GM12878 (cell line): ENCODE data around the gene CTNNBL1. TPM values are rescaled to one million over a fixed set of nuclear protein-coding genes. Genes with fewer than 3 reads are reported as not detected.

Experiments used
- ATAC-seq: fragments of 200-7000 bp; cut with Tn5 transposase; 3 replicates; pipeline ENCODE4 v1.9.1; 2020; ENCODE audit warnings: mild to moderate bottlenecking, moderate library complexity
- BruUV-seq: library from RNA; stranded (reverse); fragments of 400-500 nt; replicated peaks from 2 replicates; lab custom pipeline; 2021; lab: Mats Ljungman, UMichigan
- CTCF ChIA-PET: fragments of 300-600 bp; sonication (Branson Sonifier 250); formaldehyde crosslinking; extraction: SDS; loops from one replicate; lab custom pipeline; 2021; ENCODE audit warnings: inconsistent platforms; lab: Yijun Ruan, JAX
- POLR2A ChIA-PET: fragments of 350-600 bp; formaldehyde crosslinking; extraction: SDS; loops from one replicate; lab custom pipeline; 2021; ENCODE audit warnings: inconsistent platforms; lab: Charles Lee
- RAD21 ChIA-PET: fragments of 300-600 bp; sonication (Branson Sonifier 250); formaldehyde crosslinking; loops from one replicate; lab custom pipeline; 2023; ENCODE audit warnings: antibody characterized with exemption; ENCODE audit not compliant: unreplicated experiment; lab: Charles Lee
- SMC1A ChIA-PET: fragments of 300-600 bp; sonication (Branson Sonifier 250); formaldehyde crosslinking; loops from one replicate; lab custom pipeline; 2023; ENCODE audit not compliant: unreplicated experiment, uncharacterized antibody; lab: Charles Lee
- DNase-seq: peaks from one replicate; pipeline ENCODE4 v3.0.0-alpha.2; 2011; ENCODE audit warnings: low read depth, low spot score
- FAIRE-seq: peaks from 3 replicates; lab custom pipeline; 2011; peaks lifted over from hg19 to GRCh38; lab: Jason Lieb, UNC
- H2AFZ ChIP-seq: 2 replicates; pipeline ENCODE4 v1.6.0; 2011; ENCODE audit warnings: low read depth, low read length, control low read depth; ENCODE audit not compliant: control insufficient read depth
- H3K27ac ChIP-seq: 2 replicates; pipeline ENCODE4 v1.5.1; 2011; ENCODE audit warnings: control low read depth; ENCODE audit not compliant: control insufficient read depth, insufficient read depth
- H3K27me3 ChIP-seq, 2 experiments: replicated peaks in 1 of 2; 2 replicates each; pipeline versions ENCODE4 v1.6.0 to v1.6.1; 2011; ENCODE audit warnings: low read length in 1 of 2; ENCODE audit not compliant: control insufficient read depth in 2 of 2, insufficient read depth in 2 of 2
- H3K36me3 ChIP-seq, 2 experiments: 2 replicates each; pipeline ENCODE4 v1.5.1; 2011; ENCODE audit warnings: low read length in 1 of 2; ENCODE audit not compliant: control insufficient read depth in 2 of 2, insufficient read depth in 2 of 2
- H3K4me1 ChIP-seq: 2 replicates; pipeline ENCODE4 v1.6.1; 2011; ENCODE audit warnings: mild to moderate bottlenecking, low read length, moderate library complexity, mixed read lengths; ENCODE audit not compliant: control insufficient read depth, insufficient read depth
- H3K4me2 ChIP-seq: 2 replicates; pipeline ENCODE4 v1.6.0; 2011; ENCODE audit warnings: control low read depth; ENCODE audit not compliant: control insufficient read depth, insufficient read depth
- H3K4me3 ChIP-seq: fragments of 200-600 bp; sonication (generic); 2 replicates; pipeline ENCODE4 v1.5.1; 2016
- H3K79me2 ChIP-seq: 2 replicates; pipeline ENCODE4 v1.6.0; 2011; ENCODE audit warnings: low read length; ENCODE audit not compliant: control insufficient read depth, insufficient read depth
- H3K9ac ChIP-seq: 2 replicates; pipeline ENCODE4 v1.8.0; 2011; ENCODE audit warnings: low read length, control low read depth, mixed read lengths; ENCODE audit not compliant: control insufficient read depth, insufficient read depth
- H3K9me3 ChIP-seq: replicated peaks from 3 replicates; pipeline ENCODE4 v1.5.1; 2011; ENCODE audit warnings: mild to moderate bottlenecking, low read length; ENCODE audit not compliant: control insufficient read depth, insufficient read depth
- H4K20me1 ChIP-seq: 2 replicates; pipeline ENCODE4 v1.6.0; 2011; ENCODE audit not compliant: control insufficient read depth, insufficient read depth
- CBX3 ChIP-seq: fragments of 200-600 bp; sonication (generic); IDR thresholded peaks from 2 replicates; pipeline ENCODE4 v1.6.1; 2016; ENCODE audit warnings: low read depth, borderline replicate concordance
- DPF2 ChIP-seq: fragments of 450-650 bp; IDR thresholded peaks from 2 replicates; pipeline ENCODE4 v1.6.1; 2017; ENCODE audit warnings: mild to moderate bottlenecking
- EED ChIP-seq: sonication (generic); IDR thresholded peaks from 2 replicates; pipeline ENCODE4 v1.6.1; 2016; ENCODE audit warnings: antibody characterized with exemption, low read depth
- ETV6 ChIP-seq, 2 experiments: fragments of 450-650 bp in 1 of 2; IDR thresholded peaks in 1 of 2; conservative IDR thresholded peaks in 1 of 2; 2 replicates each; pipeline ENCODE4 v1.6.1; 2014; ENCODE audit warnings: antibody characterized with exemption in 1 of 2, borderline replicate concordance in 1 of 2, low read depth in 1 of 2, mild to moderate bottlenecking in 1 of 2, moderate library complexity in 1 of 2
- IKZF1 ChIP-seq: fragments of 450-650 bp; conservative IDR thresholded peaks from 2 replicates; pipeline ENCODE4 v1.6.1; 2017; ENCODE audit warnings: antibody characterized with exemption, mild to moderate bottlenecking
- MEF2B ChIP-seq: fragments of 450-650 bp; IDR thresholded peaks from 2 replicates; pipeline ENCODE4 v1.6.1; 2018; ENCODE audit warnings: mild to moderate bottlenecking, moderate library complexity; ENCODE audit not compliant: partially characterized antibody, poor library complexity, severe bottlenecking
- RUNX3 ChIP-seq: IDR thresholded peaks from 2 replicates; pipeline ENCODE4 v1.6.1; 2012; ENCODE audit warnings: low read length, inconsistent platforms
- SMC3 ChIP-seq: IDR thresholded peaks from 2 replicates; pipeline ENCODE4 v1.6.1; 2011; ENCODE audit warnings: low read length, improper control_type of control experiment, borderline replicate concordance
- SPI1 ChIP-seq: IDR thresholded peaks from 2 replicates; pipeline ENCODE4 v1.6.1; 2011; ENCODE audit warnings: low read depth, mild to moderate bottlenecking, low read length, moderate library complexity, borderline replicate concordance; ENCODE audit not compliant: insufficient read depth
- YBX1 ChIP-seq: fragments of 450-650 bp; IDR thresholded peaks from 2 replicates; pipeline ENCODE4 v1.6.1; 2016; ENCODE audit warnings: antibody characterized with exemption
- YY1 ChIP-seq: IDR thresholded peaks from 2 replicates; pipeline ENCODE4 v1.6.1; 2011; ENCODE audit warnings: low read depth, mild to moderate bottlenecking, low read length
- WGBS: methylation state at CpG from one replicate; pipeline ENCODE4 v1.1.6; 2016; ENCODE audit warnings: low lambda C conversion rate; ENCODE audit not compliant: insufficient replicate concordance, insufficient coverage; ENCODE audit errors: missing lambda C conversion rate; 5-methylcytosine and 5-hydroxymethylcytosine counted together
- in situ Hi-C: fragments of 300-500 bp; cut with MboI; formaldehyde crosslinking; loops from 9 replicates; pipeline ENCODE4 v1.14.3; 2018; ENCODE audit warnings: mixed read lengths
- intact Hi-C: fragments of 100-400 bp; cut with micrococcal nuclease; formaldehyde crosslinking; loops from one replicate; pipeline ENCODE4 v1.14.2; 2022; ENCODE audit not compliant: unreplicated experiment
- polyA plus RNA-seq, 11 experiments: library from polyadenylated mRNA; depleted of rRNA in 4 of 11; unstranded in 6 of 11; stranded (reverse) in 5 of 11; fragments of >200 nt; fragmentation: Nextera tagmentation in 4 of 11; fragmentation: Illumina TruSeq in 1 of 11; extraction: Ambion mirVana in 4 of 11; extraction: Trizol in 1 of 11; gene quantifications; 1 replicate in 1 of 11; 2 replicates in 10 of 11; pipeline versions ENCODE4 v1.2.1 to v1.2.3, GENCODE V29; 2011 to 2016; ENCODE audit warnings: inconsistent platforms in 2 of 11, missing spikeins in 2 of 11, low read depth in 1 of 11
- total RNA-seq, 4 experiments: library from RNA; depleted of rRNA in 3 of 4; stranded (reverse); fragments of >200 nt in 3 of 4; fragmentation: Illumina TruSeq in 1 of 4; extraction: Trizol in 1 of 4; gene quantifications; 2 replicates each; pipeline versions ENCODE4 v1.2.1 to v1.2.3, GENCODE V29; 2013 to 2021
- TF ChIP-seq, protein P1 (sequence below): fragments of 450-650 bp; IDR thresholded peaks from 2 replicates; pipeline ENCODE4 v1.6.1; 2017; ENCODE audit warnings: borderline replicate concordance
- TF ChIP-seq, protein P2 (sequence below): IDR thresholded peaks from 2 replicates; pipeline ENCODE4 v1.6.1; 2012; ENCODE audit warnings: low read depth, low read length, improper control_type of control experiment

Gene CTNNBL1
- total and polyA plus RNA-seq, 10 of the 15 experiments (the other 5 are each of a cell fraction or from before 2014, with no cell fraction given), result 43.1 to 102 (median 67.8) TPM

DNA sequence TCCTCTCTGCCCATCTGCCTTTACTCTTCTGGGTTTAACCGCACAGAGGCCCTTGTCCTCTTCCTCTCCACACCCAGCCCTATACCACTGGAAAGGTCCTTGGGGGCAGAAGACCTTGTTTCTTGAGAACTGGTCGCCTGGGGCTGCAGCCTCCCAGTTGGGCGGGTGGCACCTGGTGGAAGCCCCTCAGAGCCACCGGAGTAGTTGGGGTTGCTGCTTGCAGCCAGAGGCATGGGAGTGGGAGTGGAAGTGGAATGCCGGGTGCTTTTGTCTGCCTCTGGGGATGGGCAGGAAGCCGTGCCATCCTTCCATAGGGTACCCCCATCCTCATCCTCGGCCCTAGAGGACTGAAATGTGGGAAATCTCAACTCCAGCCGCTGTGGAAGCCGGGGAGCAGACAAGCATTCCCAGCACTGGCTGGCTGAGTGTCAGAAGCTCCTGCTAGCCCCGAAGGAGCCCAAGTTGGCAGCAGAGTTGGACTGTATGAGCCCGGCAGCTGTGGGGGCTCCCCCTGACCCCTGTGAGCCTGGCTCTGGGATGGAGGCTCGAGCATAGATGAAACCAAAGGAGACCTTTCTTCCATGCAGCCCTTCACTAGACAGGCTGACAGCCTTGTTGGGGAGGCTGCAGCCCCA is 210.3 kb downstream of the CTNNBL1 start:
- in situ Hi-C loops, result no loop called here
- Histone ChIP-seq H3K4me3 (no peak overlapping the region), H2AFZ (no peak overlapping the region), H3K4me1 (no peaks in the 10 kb centered on the region; the same call in 1 of the 2 replicates), H3K4me2 (no peak overlapping the region), H3K27ac (no peak overlapping the region), H3K36me3 (no peaks in the 10 kb centered on the region), H3K9me3 (no peaks in the 10 kb centered on the region), H3K79me2 (no peaks in the 10 kb centered on the region), H3K27me3 (peaks cover 1 to 4% of the 10 kb centered on the region in 2 experiments; a peak in 2 of 4 replicates), H4K20me1 (no peaks in the 10 kb centered on the region), H3K9ac (no peak overlapping the region)
- SMC1A ChIA-PET, result no interaction called here
- CTCF ChIA-PET, result no interaction called here
- POLR2A ChIA-PET, result no interaction called here
- FAIRE-seq (no peak), ATAC-seq (no peak), DNase-seq (no peak)
- TF ChIP-seq, protein P1, sequence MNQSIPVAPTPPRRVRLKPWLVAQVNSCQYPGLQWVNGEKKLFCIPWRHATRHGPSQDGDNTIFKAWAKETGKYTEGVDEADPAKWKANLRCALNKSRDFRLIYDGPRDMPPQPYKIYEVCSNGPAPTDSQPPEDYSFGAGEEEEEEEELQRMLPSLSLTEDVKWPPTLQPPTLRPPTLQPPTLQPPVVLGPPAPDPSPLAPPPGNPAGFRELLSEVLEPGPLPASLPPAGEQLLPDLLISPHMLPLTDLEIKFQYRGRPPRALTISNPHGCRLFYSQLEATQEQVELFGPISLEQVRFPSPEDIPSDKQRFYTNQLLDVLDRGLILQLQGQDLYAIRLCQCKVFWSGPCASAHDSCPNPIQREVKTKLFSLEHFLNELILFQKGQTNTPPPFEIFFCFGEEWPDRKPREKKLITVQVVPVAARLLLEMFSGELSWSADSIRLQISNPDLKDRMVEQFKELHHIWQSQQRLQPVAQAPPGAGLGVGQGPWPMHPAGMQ, result no peak
- TF ChIP-seq EED (no peak), ETV6 (conservative IDR thresholded peaks at IDR 0.05 in 1 of 2, IDR thresholded peaks at IDR 0.05 in 1 of 2; ENCODE audit: borderline replicate concordance in 1 of 2, low read depth in 1 of 2) (no peak), SMC3 (no peak), IKZF1 (no peak), SPI1 (no peak), YY1 (no peak), MEF2B (no peak), RUNX3 (no peak), DPF2 (no peak), YBX1 (no peak), CBX3 (no peak)
- TF ChIP-seq, protein P2, sequence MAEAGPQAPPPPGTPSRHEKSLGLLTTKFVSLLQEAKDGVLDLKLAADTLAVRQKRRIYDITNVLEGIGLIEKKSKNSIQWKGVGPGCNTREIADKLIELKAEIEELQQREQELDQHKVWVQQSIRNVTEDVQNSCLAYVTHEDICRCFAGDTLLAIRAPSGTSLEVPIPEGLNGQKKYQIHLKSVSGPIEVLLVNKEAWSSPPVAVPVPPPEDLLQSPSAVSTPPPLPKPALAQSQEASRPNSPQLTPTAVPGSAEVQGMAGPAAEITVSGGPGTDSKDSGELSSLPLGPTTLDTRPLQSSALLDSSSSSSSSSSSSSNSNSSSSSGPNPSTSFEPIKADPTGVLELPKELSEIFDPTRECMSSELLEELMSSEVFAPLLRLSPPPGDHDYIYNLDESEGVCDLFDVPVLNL, result no peak
- WGBS, result 63% methylated on average over 12 of the region's 12 CpGs
- RAD21 ChIA-PET, result no interaction called here
- BruUV-seq, result no TSS peak
- intact Hi-C loops, result loop anchor here (5.0 to 10.0 kb wide), 2 partner anchors 153 to 249 kb away; no protein-coding TSS in a partner anchor
